Neural crest cell (in vitro differentiated cells): ENCODE measurements around the gene WSCD1. TPM values are rescaled to one million over a fixed set of nuclear protein-coding genes. Genes with fewer than 3 reads are reported as not detected.

Experiments used
- DNase-seq: peaks from one replicate; pipeline ENCODE4 v3.0.0; 2021; ENCODE audit warnings: low read depth, mixed read lengths, low spot score
- H3K27ac Mint-ChIP-seq: one replicate; pipeline ENCODE4 v1.8.0; 2021; ENCODE audit warnings: mild to moderate bottlenecking, mixed read lengths; ENCODE audit not compliant: unreplicated experiment
- H3K27me3 Mint-ChIP-seq: 2 replicates; pipeline ENCODE4 v1.8.0; 2021; ENCODE audit warnings: low read depth, mild to moderate bottlenecking, mixed read lengths
- H3K36me3 Mint-ChIP-seq: 2 replicates; pipeline ENCODE4 v1.8.0; 2021; ENCODE audit warnings: low read depth, mild to moderate bottlenecking, mixed read lengths
- H3K4me1 Mint-ChIP-seq: 2 replicates; pipeline ENCODE4 v1.8.0; 2021; ENCODE audit warnings: mixed read lengths
- H3K4me3 Mint-ChIP-seq: one replicate; pipeline ENCODE4 v1.8.0; 2021; ENCODE audit warnings: mild to moderate bottlenecking, mixed read lengths
- H3K9me3 Mint-ChIP-seq: 2 replicates; pipeline ENCODE4 v1.8.0; 2021; ENCODE audit warnings: mixed read lengths
- CTCF ChIP-seq: fragments of 200-600 bp; sonication (generic); conservative IDR thresholded peaks from 2 replicates; pipeline ENCODE4 v1.5.0; 2021; ENCODE audit warnings: antibody characterized with exemption, mild to moderate bottlenecking
- total RNA-seq: library from RNA; stranded (reverse); gene quantifications from 2 replicates; pipeline ENCODE4 v1.2.1, GENCODE V29; 2021

The WSCD1 gene
- total RNA-seq, 1 donor from 2014 or later, result 93.3 TPM

GRCh38 chr17:6110592-6110991 is 40.4 kb downstream of the WSCD1 start:
- Mint-ChIP-seq H3K27me3 (no peaks in the 10 kb centered on the region), H3K4me3 (no peak overlapping the region), H3K9me3 (no peaks in the 10 kb centered on the region), H3K27ac (no peak overlapping the region), H3K36me3 (peaks cover 45% of the 10 kb centered on the region), H3K4me1 (no peaks in the 10 kb centered on the region)
- DNase-seq, result no peak
- no peak for TF ChIP-seq CTCF

- Mint-ChIP-seq H3K36me3 (peaks cover 41% of the 10 kb centered on the region), H3K27me3 (no peaks in the 10 kb centered on the region), H3K4me1 (peaks cover 5% of the 10 kb centered on the region), H3K27ac (no peak overlapping the region), H3K9me3 (peaks cover 12% of the 10 kb centered on the region), H3K4me3 (no peak overlapping the region)
- TF ChIP-seq CTCF, result no peak
- no peak for DNase-seq
These were observed 50.2 kb downstream of the WSCD1 start for GRCh38 chr17:6120351-6120750.

- H3K4me3 Mint-ChIP-seq, result no peak overlapping the region
- H3K9me3 Mint-ChIP-seq, result peaks cover 16% of the 10 kb centered on the region
- no peaks in the 10 kb centered on the region for H3K27me3 Mint-ChIP-seq
- H3K27ac Mint-ChIP-seq, result no peak overlapping the region
- TF ChIP-seq CTCF, result no peak
- H3K4me1 Mint-ChIP-seq, result no peaks in the 10 kb centered on the region
- DNase-seq, result no peak
- peaks cover 38% of the 10 kb centered on the region for H3K36me3 Mint-ChIP-seq
These were observed 54.7 kb downstream of the WSCD1 start for GRCh38 chr17:6124856-6125255.

- H3K4me3 Mint-ChIP-seq, result no peak overlapping the region
- H3K27me3 Mint-ChIP-seq, result no peaks in the 10 kb centered on the region
- TF ChIP-seq CTCF, result no peak
- peaks cover 16% of the 10 kb centered on the region for H3K9me3 Mint-ChIP-seq
- peaks cover 3% of the 10 kb centered on the region for H3K4me1 Mint-ChIP-seq
- H3K27ac Mint-ChIP-seq, result no peak overlapping the region
- H3K36me3 Mint-ChIP-seq, result peaks cover 35% of the 10 kb centered on the region
- DNase-seq, result no peak
These were observed 56.6 kb downstream of the WSCD1 start for GRCh38 chr17:6126768-6127167.

- H3K4me3 Mint-ChIP-seq, result no peak overlapping the region
- no peaks in the 10 kb centered on the region for H3K27me3 Mint-ChIP-seq
- no peaks in the 10 kb centered on the region for H3K36me3 Mint-ChIP-seq
- TF ChIP-seq CTCF, result no peak
- no peak overlapping the region for H3K27ac Mint-ChIP-seq
- DNase-seq, result no peak
- H3K9me3 Mint-ChIP-seq, result no peaks in the 10 kb centered on the region
- H3K4me1 Mint-ChIP-seq, result peaks cover 23% of the 10 kb centered on the region
These were observed 64.5 kb downstream of the WSCD1 start for GRCh38 chr17:6134721-6135120.

- Mint-ChIP-seq H3K27me3 (no peaks in the 10 kb centered on the region), H3K4me1 (peaks cover 27% of the 10 kb centered on the region), H3K4me3 (no peak overlapping the region), H3K36me3 (no peaks in the 10 kb centered on the region), H3K9me3 (no peaks in the 10 kb centered on the region), H3K27ac (no peak overlapping the region)
- TF ChIP-seq CTCF, result no peak
- DNase-seq, result no peak
These were observed 65.1 kb downstream of the WSCD1 start for GRCh38 chr17:6135236-6135635.
